ENCODE results near the gene MEI1. TPM values are rescaled to one million over a fixed set of nuclear protein-coding genes. Genes with fewer than 3 reads are reported as not detected.

MEI1 gene
- polyA plus RNA-seq, 1 donor (not counting 4 experiments of a cell fraction or from before 2014, with no cell fraction given) = 0.10 TPM

- H3K79me2 ChIP-seq (ENCODE audit: control insufficient read depth, insufficient read depth, low read length) = peaks cover 56% of the 10 kb centered on the region
- peak overlapping the region; percentile 88 for H3K4me2 ChIP-seq (ENCODE audit: control insufficient read depth, extremely low read depth, insufficient read depth, low read depth, low read length)
- DNase-seq (ENCODE audit: low read depth, low spot score) (no peak), FAIRE-seq (no peak)
- H3K9ac ChIP-seq (ENCODE audit: control insufficient read depth, extremely low read depth, insufficient read depth, low read length) = peak overlapping the region; percentile 95
- no peaks in the 10 kb centered on the region for H3K9me1 ChIP-seq (ENCODE audit: control insufficient read depth, extremely low read depth, insufficient read depth, low read length)
- H3K27ac ChIP-seq (ENCODE audit: control insufficient read depth, insufficient read depth, low read length) = peak overlapping the region; percentile 91
- no peak for TF ChIP-seq CTCF (optimal IDR thresholded peaks at IDR 0.05 in 1 of 3, IDR thresholded peaks at IDR 0.05 in 1 of 3, conservative IDR thresholded peaks at IDR 0.05 in 1 of 3; ENCODE audit: extremely low read depth in 1 of 3, insufficient read depth in 2 of 3, low read length in 3 of 3)
- TF ChIP-seq EZH2 (IDR thresholded peaks at IDR 0.05; ENCODE audit: low read length) = no peak
- no peaks in the 10 kb centered on the region for H3K36me3 ChIP-seq (ENCODE audit: control insufficient read depth in 2 of 2, extremely low read depth in 1 of 2, insufficient read depth in 2 of 2, low read length in 2 of 2)
- H2AFZ ChIP-seq (ENCODE audit: control insufficient read depth, low read length) = peak overlapping the region; percentile 75
- no peaks in the 10 kb centered on the region for H3K9me3 ChIP-seq (ENCODE audit: control insufficient read depth, low read depth, low read length)
- H3K27me3 ChIP-seq (ENCODE audit: control insufficient read depth, extremely low read depth, insufficient read depth, low read length) = no peaks in the 10 kb centered on the region
- peaks cover 3% of the 10 kb centered on the region for H4K20me1 ChIP-seq (ENCODE audit: control insufficient read depth, extremely low read depth, insufficient read depth, low read length)
- H3K4me1 ChIP-seq (ENCODE audit: control insufficient read depth, extremely low read depth, insufficient read depth, low read length) = peaks cover 11% of the 10 kb centered on the region
- peak overlapping the region; percentile 89 to 99 (median 91) for H3K4me3 ChIP-seq (ENCODE audit: control insufficient read depth in 2 of 3, extremely low read depth in 1 of 3, insufficient read depth in 2 of 3, low read depth in 1 of 3, low read length in 3 of 3)
- dilution Hi-C loops (cut with MboI; ENCODE audit: extremely low pct_ligation_motif_present, low sequenced_read_pairs) = no loop called here
These were observed 11.4 kb upstream of the MEI1 start for GRCh38 chr22:41687901-41688364.

- peak within 1 kb of the TSS; percentile 95 for H3K9ac ChIP-seq (ENCODE audit: control insufficient read depth, extremely low read depth, insufficient read depth, low read length)
- no peaks in the 10 kb centered on the region for H3K9me3 ChIP-seq (ENCODE audit: control insufficient read depth, low read depth, low read length)
- no peak for DNase-seq (ENCODE audit: low read depth, low spot score)
- peak within 1 kb of the TSS; percentile 89 to 99 (median 91) for H3K4me3 ChIP-seq (ENCODE audit: control insufficient read depth in 2 of 3, extremely low read depth in 1 of 3, insufficient read depth in 2 of 3, low read depth in 1 of 3, low read length in 3 of 3)
- H2AFZ ChIP-seq (ENCODE audit: control insufficient read depth, low read length) = peak within 1 kb of the TSS; percentile 75
- peak within 1 kb of the TSS; percentile 88 for H3K4me2 ChIP-seq (ENCODE audit: control insufficient read depth, extremely low read depth, insufficient read depth, low read depth, low read length)
- no peaks in the 10 kb centered on the region for H3K27me3 ChIP-seq (ENCODE audit: control insufficient read depth, extremely low read depth, insufficient read depth, low read length)
- FAIRE-seq = peak; percentile 86
- peak in 1 of 3 experiments; percentile 7 for TF ChIP-seq CTCF (optimal IDR thresholded peaks at IDR 0.05 in 1 of 3, IDR thresholded peaks at IDR 0.05 in 1 of 3, conservative IDR thresholded peaks at IDR 0.05 in 1 of 3; ENCODE audit: extremely low read depth in 1 of 3, insufficient read depth in 2 of 3, low read length in 3 of 3)
- no peak for TF ChIP-seq EZH2 (IDR thresholded peaks at IDR 0.05; ENCODE audit: low read length)
- peaks cover 0 to under 1% of the 10 kb centered on the region in 2 experiments for H3K36me3 ChIP-seq (ENCODE audit: control insufficient read depth in 2 of 2, extremely low read depth in 1 of 2, insufficient read depth in 2 of 2, low read length in 2 of 2)
- H4K20me1 ChIP-seq (ENCODE audit: control insufficient read depth, extremely low read depth, insufficient read depth, low read length) = peaks cover 3% of the 10 kb centered on the region
- peaks cover 49% of the 10 kb centered on the region for H3K79me2 ChIP-seq (ENCODE audit: control insufficient read depth, insufficient read depth, low read length)
- H3K27ac ChIP-seq (ENCODE audit: control insufficient read depth, insufficient read depth, low read length) = peak within 1 kb of the TSS; percentile 91
- no peaks in the 10 kb centered on the region for H3K9me1 ChIP-seq (ENCODE audit: control insufficient read depth, extremely low read depth, insufficient read depth, low read length)
- dilution Hi-C loops (cut with MboI; ENCODE audit: extremely low pct_ligation_motif_present, low sequenced_read_pairs) = no loop called here
- H3K4me1 ChIP-seq (ENCODE audit: control insufficient read depth, extremely low read depth, insufficient read depth, low read length) = peaks cover 10% of the 10 kb centered on the region
These were observed 10.7 kb upstream of the MEI1 start, which contains the start of gene SNU13 for GRCh38 chr22:41688365-41689211. TSS of gene SNU13 (minus strand) at chr22:41688867. CDS start at chr22:41688796, 71 bp downstream.
